Erythroblast (primary cell): ENCODE measurements around the gene TMSB4X.

Experiments
- DNase-seq, 2 experiments: peaks; one replicate each; lab custom pipeline; 2025; lab: John Stamatoyannopoulos, UW
- GATA1 ChIP-seq: IDR thresholded peaks from 2 replicates; pipeline ENCODE4 v1.6.1; 2011; ENCODE audit warnings: low read depth, mild to moderate bottlenecking, control low read depth, low read length, moderate library complexity
- POLR2A ChIP-seq: IDR thresholded peaks from 2 replicates; pipeline ENCODE4 v1.6.1; 2011; ENCODE audit warnings: mild to moderate bottlenecking, low read length

TMSB4X gene

DNA sequence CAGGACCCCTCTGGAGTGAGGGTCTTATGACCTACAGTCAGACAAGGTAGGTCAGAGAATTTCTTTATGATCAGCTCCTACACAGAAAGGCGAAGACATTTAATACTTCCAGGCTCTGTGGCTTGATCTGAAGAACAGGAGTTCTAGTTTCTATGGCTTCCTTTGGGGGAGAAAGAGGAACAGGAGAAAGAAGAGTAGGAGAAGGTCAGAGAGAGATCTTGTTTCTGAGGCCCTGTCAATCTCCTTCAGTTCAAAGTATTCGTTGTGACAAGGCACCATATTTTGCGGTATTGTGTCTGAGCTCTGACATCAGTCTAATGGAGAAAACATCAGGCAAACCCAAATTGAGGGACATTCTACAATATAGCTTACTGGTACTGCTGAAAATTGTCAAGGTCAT lies 16.7 kb downstream of the TMSB4X start:
- TF ChIP-seq GATA1 (no peak), POLR2A (no peak)
- DNase-seq, result no peak

DNA sequence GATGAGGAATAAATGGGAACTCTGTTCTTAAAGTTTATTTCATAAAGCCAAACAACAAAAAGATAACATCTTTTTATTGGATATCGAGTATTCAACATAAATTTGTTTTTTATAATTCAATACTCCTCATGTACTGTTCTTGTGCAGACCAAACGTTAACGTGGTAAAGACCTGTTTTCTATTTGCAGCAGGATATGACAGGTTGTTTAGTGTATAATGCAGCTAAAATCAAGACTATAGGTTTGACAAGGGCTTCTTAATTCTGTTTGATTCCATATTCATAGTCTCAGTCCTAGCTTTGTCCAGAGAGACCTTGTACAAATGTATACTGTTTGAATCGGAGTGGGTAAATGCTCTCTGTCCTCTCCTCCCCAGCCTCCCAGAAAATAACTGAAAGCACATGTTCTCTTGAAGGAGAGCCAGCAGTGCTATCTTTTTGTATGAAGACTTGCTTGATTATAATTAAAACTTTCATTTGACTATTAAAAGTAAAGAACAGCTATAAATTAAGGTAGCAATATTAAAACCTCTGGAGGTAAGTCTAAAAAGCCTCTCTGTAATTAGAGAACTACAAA lies 17.7 kb downstream of the TMSB4X start:
- no peak for DNase-seq
- TF ChIP-seq GATA1 (no peak), POLR2A (no peak)

DNA sequence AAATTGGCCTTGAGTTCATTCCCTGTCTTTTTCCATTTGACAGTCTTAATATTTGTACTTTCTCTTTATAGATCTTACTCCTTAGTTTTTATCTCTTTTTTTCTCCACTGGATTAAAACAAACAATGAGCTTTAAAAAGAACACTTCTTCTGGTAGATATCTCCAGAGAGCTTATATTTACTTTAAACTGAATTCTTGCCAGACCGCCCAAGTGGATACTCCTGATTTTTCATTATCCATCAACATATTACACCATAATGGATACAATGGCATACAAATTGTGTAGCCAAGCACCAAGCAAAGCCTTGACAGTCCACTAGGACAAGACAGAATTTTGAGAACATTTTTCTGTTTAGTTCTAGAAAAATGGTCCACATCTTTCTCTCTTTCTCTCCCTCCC lies 18.9 kb downstream of the TMSB4X start:
- TF ChIP-seq POLR2A (no peak), GATA1 (no peak)
- no peak for DNase-seq

DNA sequence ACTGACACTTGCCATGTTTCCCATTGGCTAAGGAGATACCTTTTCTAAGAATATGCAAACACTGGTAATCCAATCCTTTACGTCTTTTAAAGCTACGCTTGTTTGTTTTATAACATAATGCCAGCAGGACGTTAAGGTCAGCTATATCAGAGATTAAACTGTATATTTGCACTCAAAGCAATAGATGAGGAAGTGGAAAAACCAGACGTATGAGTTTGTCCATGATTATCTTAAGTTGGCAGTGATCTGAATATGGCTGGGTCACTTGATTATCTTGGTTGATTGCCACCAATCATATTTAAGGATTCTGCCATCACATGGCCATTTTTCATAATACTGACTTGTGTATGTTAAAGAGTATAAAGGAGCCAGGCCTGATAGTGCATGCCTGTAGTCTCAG lies 19.4 kb downstream of the TMSB4X start:
- TF ChIP-seq POLR2A (no peak), GATA1 (no peak)
- peak in 1 of 2 experiments; percentile 16 for DNase-seq

DNA sequence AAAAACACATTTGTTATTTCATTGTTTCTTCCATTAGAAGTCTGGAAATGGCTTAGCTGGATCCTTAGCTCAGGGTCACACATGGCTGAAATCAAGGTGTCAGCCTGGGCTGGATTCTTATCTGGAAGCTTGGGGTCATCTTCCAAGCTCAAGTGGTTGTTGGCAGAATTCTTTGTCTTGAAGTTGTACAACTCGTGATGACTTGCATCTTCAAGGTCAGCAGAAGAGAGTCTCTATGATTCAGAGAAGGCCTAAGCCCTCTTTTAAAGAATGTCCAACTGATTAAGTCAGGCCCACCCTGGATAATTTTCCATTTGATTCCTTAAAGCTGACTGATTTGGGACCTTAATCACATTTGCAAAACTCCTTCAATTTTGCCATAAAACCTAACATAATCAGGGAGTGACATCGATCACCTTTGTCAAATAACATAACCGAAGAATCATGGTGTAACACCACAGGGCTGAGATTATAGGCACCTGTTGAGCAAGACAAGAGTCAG lies 22.1 kb downstream of the TMSB4X start:
- DNase-seq, result no peak
- TF ChIP-seq GATA1 (no peak), POLR2A (no peak)

DNA sequence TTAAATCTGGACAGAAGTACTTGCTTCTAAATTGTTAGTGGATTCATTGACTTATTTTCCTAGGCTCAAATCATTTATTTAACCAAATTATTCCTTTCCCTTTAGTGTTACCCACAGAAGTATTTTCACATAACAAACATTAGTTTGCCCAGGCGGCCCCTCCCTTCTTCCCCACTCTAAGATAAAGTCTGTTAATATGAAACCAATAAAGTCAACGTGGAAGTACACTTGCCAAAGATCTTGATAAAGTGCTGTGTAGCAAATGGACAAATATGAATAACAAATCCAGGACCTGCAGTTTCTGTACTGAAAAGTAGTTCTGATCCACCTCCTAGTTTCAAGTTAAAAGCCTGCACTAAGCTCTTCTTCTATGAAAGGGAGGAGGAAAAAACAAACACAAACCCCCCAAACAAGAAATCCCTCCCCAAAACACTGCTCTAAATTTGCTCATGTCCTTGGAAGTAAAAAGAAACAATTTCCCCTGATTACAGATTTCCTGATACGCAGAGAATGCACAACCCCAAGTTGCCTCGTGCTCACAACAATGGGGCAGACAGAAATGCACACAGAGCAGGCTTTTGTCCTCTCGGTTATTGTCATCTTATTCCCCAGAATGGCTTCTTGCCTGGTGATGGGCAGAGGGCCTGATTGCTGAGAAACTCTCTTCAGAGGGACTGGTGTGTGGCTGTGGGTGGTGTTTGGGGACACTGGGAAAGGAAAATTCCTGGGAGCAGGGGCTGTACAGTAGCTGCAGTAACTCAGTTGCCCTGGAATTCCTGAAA lies 23.2 kb downstream of the TMSB4X start:
- TF ChIP-seq POLR2A (no peak), GATA1 (no peak)
- no peak for DNase-seq

DNA sequence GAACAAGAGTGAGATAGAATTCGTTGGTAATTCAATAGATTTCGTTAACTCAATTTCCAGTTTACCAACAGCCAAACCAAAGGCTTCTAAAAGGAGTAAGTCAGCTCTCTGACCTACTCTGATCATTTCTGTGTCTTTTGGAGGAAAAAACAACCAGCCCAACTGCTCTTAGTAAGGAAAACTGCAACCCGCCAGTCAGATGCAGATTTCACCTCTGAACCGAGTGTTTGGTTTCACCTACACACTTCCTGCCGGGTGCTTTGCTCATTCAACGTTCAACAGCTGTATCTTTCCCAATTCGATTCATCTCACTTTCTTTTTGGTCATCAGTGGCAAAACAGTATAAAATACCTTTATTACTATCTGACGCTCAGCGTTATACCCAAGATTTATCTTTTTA lies 24.5 kb downstream of the TMSB4X start:
- DNase-seq, result no peak
- no peak for TF ChIP-seq POLR2A
- TF ChIP-seq GATA1, result no peak

DNA sequence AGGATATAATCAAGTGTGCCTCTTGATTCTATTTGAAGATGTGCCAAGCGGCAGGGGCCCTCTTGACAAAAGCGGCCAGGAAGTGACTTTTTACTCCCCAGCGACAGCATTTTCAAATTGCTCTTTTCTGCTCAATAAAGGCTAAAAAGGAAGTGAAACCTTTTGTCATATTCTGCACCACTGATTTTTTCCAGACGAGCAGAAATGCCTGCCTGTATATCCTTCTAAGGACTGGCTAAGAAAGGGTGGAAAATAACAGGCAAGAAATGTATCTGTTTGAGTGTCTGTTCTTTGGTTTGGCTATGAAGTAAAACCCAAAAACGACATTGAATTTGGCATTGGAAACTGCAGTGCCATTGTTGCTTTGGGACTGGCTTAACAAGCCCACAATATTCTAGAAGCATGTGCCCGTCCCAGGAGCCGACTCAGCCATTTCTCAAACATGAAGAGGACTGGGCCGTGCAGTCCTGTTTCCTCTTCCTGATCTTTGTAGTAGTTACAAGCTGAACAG lies 25.4 kb downstream of the TMSB4X start:
- no peak for TF ChIP-seq POLR2A
- TF ChIP-seq GATA1, result no peak
- DNase-seq, result no peak

DNA sequence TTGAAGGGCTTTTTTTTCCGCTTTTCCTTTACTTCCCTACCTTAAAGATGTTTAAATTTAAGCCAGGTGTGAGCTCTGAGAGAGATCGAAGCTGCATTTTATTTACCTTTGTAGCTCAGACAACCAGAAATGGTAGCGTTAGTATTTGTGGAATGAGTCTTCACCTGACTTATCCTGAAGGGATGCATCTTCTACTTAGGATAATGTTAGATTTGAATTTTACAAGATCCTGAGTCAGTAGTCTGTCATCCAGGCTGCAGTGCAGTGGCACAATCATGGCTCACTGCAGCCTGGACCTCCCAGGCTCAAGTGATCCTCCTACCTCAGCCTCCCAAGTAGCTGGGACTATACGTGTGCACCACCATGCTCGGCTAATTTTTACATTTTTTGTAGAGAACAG lies 26.2 kb downstream of the TMSB4X start:
- TF ChIP-seq POLR2A (no peak), GATA1 (no peak)
- no peak for DNase-seq

DNA sequence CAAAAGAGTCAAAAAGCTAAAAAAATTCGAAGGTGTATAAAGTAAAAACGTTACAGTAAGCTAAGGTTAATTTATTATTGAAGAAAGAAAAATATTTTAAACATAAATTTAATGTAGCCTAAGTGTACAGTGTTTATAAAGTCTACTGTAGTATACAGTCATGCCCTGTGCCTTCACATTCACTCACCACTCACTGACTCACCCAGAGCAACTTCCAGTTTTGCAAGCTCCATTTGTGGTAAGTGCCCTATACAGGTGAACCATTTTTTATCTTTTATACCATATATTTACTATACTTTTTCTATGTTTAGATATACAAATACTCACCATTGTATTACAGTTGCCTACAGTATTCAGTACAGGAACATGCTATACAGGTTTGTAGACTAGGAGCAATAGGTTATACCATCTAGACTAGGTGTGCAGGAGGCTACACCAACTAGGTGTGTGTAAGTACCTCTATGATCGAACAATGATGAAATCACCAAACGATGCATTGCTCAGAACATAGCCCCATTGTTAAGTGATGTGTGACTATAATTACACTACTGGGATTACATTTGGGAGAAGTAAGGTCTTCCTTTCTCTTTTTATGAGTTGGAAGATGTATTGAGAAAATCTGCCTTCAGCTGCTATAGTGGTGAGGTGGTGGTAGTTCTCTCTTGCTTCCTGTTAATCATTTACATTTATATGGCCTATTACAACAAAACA lies 27.2 kb downstream of the TMSB4X start:
- TF ChIP-seq POLR2A (no peak), GATA1 (no peak)
- no peak for DNase-seq

DNA sequence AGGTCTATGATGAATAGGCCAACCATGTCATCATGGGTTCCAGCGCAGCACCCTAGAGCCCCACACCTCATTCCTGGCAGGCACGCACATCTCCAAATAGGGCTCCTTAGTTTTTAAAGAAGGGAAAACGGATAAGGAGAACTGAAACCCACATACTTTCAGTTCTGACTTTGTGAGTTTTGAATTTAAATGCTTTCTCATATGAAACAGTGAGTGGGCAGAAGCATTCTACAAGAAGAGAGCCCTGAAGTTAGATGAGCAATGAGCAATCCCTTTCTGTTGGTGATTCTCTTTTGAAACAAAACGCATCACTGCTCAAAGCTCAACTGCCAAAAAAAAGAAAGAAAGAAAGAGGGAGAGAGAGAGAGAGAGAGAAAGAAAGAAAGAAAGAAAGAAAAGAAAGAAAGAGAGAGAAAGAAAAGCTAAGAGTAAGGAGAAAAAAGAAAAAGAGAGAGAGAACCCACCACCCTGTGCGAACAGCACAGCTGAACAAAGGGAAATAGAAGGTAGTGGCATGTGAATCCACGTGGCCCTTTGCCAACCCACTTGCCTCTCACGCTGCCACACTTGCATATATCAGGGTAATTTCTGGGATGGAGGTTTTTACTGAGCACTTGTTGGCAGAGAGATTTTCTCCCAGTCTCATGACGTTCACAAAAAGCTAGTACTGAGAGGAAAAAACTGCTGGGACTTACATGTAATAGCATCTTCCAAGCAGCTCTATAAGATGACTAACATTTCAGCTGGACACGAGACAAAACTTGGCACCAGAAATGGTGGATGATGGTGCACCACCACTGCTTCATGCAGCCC lies 31.0 kb downstream of the TMSB4X start:
- DNase-seq, result no peak
- TF ChIP-seq GATA1 (no peak), POLR2A (no peak)

DNA sequence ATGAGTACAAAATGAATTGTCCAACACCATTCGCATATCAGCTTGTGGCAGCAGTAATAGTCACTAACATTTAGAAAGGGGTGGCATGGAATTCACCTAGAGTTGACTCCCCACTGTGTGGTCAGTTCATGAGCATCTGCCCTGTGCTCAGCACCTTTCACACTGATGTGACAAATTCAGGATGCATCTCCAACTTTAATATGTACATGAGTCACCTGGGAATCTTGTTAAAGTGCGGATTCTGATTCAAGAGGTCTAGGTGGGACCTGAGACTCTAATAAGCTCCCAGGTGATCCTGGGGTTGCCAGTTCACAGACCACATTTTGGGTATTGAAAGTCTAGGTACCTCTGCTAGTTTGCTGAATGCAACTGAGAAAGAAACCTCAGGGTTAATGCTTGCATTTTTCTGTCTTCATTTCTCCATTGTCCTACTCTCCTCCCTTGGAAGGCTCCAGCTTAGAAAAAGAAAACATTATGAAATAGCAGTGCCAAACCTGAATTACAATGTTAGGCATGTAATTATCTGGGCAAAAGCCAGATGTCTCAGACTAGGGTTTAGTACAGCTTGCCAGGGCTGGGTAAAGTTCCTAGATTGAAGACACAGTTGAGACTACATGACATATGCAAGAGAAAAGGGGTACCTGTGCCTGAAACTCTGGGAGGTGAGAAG lies 32.7 kb downstream of the TMSB4X start:
- TF ChIP-seq POLR2A, result no peak
- TF ChIP-seq GATA1, result no peak
- DNase-seq, result no peak

DNA sequence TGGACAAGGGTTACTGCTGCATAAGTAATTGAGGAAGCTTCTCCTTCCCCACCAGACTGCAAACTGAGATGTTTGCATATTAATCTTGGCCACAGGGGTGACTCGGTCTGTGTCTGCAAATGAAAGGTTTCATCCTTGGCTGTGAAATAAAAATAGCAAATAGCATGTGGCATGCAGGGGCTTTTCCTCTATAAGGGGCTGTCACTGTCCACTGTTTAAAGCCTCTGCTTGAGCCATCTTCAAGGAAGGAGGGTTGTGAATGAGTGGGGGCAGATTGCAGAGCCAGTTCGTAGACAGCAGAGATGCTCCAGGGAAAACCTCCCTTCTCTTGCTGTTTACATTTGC lies 33.3 kb downstream of the TMSB4X start:
- DNase-seq, result no peak
- TF ChIP-seq GATA1 (no peak), POLR2A (no peak)
